Measurements from ENCODE around the gene CAPNS1. TPM values are rescaled to one million over a fixed set of nuclear protein-coding genes. Genes with fewer than 3 reads are reported as not detected.

Gene CAPNS1
- total and polyA plus RNA-seq, 9 of the 15 experiments (the other 6 are each of a cell fraction or from before 2014, with no cell fraction given): 77.9 to 576 (median 258) TPM

- Histone ChIP-seq H3K27me3 (ENCODE audit: control insufficient read depth in 2 of 2, insufficient read depth in 2 of 2, low read length in 2 of 2) (no peaks in the 10 kb centered on the region), H3K9me1 (ENCODE audit: control insufficient read depth, insufficient read depth, low read length) (no peaks in the 10 kb centered on the region), H3K9me3 (replicated peaks; ENCODE audit: control insufficient read depth, insufficient read depth, low read depth, low read length) (no peaks in the 10 kb centered on the region), H3K4me2 (ENCODE audit: insufficient read depth, low read length) (no peak overlapping the region), H3K4me3 (no peak overlapping the region), H3K9ac (ENCODE audit: insufficient read depth in 1 of 2, low read depth in 2 of 2, low read length in 2 of 2) (no peak overlapping the region), H3K36me3 (ENCODE audit: control insufficient read depth, insufficient read depth, low read length) (no peaks in the 10 kb centered on the region), H3K27ac (ENCODE audit: extremely low read depth, low read depth, low read length) (no peak overlapping the region), H2AFZ (ENCODE audit: low read depth, low read length) (no peak overlapping the region), H3K4me1 (replicated peaks in 1 of 2; ENCODE audit: control insufficient read depth in 2 of 2, insufficient read depth in 2 of 2, low read length in 2 of 2) (no peaks in the 10 kb centered on the region; a peak in 1 of 5 replicates), H4K20me1 (replicated peaks; ENCODE audit: control insufficient read depth, insufficient read depth, low read length) (no peaks in the 10 kb centered on the region), H3K79me2 (ENCODE audit: control insufficient read depth, insufficient read depth, low read length) (no peaks in the 10 kb centered on the region)
- CTCF ChIA-PET (ENCODE audit: low intra/inter-chr PET ratio): no interaction called here
- 59% methylated on average over 17 of the region's 17 CpGs for WGBS (ENCODE audit: insufficient coverage, low coverage, missing lambda C conversion rate)
- POLR2A ChIA-PET: interaction anchor here (0.6 to 0.7 kb wide), 2 partner anchors 9 to 13 kb away, joined by 3 to 4 read pairs; no protein-coding TSS in a partner anchor
- FAIRE-seq (no peak), DNase-seq (ENCODE audit: extremely low read depth in 1 of 4, low spot score in 3 of 4) (no peak), ATAC-seq (no peak)
- no TSS peak for BruUV-seq (replicated peaks)
- intact Hi-C loops (cut with micrococcal nuclease) (no loop called here), in situ Hi-C loops (cut with MboI) (no loop called here)
- no peak for TF ChIP-seq GTF2A2 (tag; IDR thresholded peaks at IDR 0.05)
- no peak for TF ChIP-seq CBFB (CRISPR knock-in tag; IDR thresholded peaks at IDR 0.05)
- TF ChIP-seq MYNN (IDR thresholded peaks at IDR 0.05): no peak
- no peak for TF ChIP-seq MYNN (CRISPR knock-in tag; IDR thresholded peaks at IDR 0.05)
- no peak for TF ChIP-seq DEAF1 (CRISPR knock-in tag; IDR thresholded peaks at IDR 0.05)
- TF ChIP-seq KDM2B (CRISPR knock-in tag; IDR thresholded peaks at IDR 0.05): no peak
- no peak for TF ChIP-seq EHMT2 (IDR thresholded peaks at IDR 0.05)
- TF ChIP-seq, protein P1, sequence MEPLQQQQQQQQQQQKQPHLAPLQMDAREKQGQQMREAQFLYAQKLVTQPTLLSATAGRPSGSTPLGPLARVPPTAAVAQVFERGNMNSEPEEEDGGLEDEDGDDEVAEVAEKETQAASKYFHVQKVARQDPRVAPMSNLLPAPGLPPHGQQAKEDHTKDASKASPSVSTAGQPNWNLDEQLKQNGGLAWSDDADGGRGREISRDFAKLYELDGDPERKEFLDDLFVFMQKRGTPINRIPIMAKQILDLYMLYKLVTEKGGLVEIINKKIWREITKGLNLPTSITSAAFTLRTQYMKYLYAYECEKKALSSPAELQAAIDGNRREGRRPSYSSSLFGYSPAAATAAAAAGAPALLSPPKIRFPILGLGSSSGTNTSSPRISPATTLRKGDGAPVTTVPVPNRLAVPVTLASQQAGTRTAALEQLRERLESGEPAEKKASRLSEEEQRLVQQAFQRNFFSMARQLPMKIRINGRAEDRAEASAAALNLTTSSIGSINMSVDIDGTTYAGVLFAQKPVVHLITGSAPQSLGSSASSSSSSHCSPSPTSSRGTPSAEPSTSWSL (CRISPR knock-in tag; IDR thresholded peaks at IDR 0.05; ENCODE audit: borderline replicate concordance): no peak
- TF ChIP-seq FOXJ2 (tag; IDR thresholded peaks at IDR 0.05): no peak
- TF ChIP-seq, protein P2, sequence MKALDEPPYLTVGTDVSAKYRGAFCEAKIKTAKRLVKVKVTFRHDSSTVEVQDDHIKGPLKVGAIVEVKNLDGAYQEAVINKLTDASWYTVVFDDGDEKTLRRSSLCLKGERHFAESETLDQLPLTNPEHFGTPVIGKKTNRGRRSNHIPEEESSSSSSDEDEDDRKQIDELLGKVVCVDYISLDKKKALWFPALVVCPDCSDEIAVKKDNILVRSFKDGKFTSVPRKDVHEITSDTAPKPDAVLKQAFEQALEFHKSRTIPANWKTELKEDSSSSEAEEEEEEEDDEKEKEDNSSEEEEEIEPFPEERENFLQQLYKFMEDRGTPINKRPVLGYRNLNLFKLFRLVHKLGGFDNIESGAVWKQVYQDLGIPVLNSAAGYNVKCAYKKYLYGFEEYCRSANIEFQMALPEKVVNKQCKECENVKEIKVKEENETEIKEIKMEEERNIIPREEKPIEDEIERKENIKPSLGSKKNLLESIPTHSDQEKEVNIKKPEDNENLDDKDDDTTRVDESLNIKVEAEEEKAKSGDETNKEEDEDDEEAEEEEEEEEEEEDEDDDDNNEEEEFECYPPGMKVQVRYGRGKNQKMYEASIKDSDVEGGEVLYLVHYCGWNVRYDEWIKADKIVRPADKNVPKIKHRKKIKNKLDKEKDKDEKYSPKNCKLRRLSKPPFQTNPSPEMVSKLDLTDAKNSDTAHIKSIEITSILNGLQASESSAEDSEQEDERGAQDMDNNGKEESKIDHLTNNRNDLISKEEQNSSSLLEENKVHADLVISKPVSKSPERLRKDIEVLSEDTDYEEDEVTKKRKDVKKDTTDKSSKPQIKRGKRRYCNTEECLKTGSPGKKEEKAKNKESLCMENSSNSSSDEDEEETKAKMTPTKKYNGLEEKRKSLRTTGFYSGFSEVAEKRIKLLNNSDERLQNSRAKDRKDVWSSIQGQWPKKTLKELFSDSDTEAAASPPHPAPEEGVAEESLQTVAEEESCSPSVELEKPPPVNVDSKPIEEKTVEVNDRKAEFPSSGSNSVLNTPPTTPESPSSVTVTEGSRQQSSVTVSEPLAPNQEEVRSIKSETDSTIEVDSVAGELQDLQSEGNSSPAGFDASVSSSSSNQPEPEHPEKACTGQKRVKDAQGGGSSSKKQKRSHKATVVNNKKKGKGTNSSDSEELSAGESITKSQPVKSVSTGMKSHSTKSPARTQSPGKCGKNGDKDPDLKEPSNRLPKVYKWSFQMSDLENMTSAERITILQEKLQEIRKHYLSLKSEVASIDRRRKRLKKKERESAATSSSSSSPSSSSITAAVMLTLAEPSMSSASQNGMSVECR (CRISPR knock-in tag; IDR thresholded peaks at IDR 0.05): no peak
- no peak for TF ChIP-seq ZFP1 (CRISPR knock-in tag; IDR thresholded peaks at IDR 0.05)
- TF ChIP-seq C11orf30 (IDR thresholded peaks at IDR 0.05; ENCODE audit: low read depth): no peak
- no peak for TF ChIP-seq ZNF133 (CRISPR knock-in tag; IDR thresholded peaks at IDR 0.05)
- no peak for TF ChIP-seq BDP1 (IDR thresholded peaks at IDR 0.05; ENCODE audit: insufficient read depth, insufficient read length)
- no peak for TF ChIP-seq ASH1L (IDR thresholded peaks at IDR 0.05; ENCODE audit: borderline replicate concordance, low read depth, partially characterized antibody)
- TF ChIP-seq ZNF121 (CRISPR knock-in tag; conservative IDR thresholded peaks at IDR 0.05): no peak
- no peak for TF ChIP-seq ZNF507 (tag; conservative IDR thresholded peaks at IDR 0.05)
Observed at GRCh38 chr19:36182612-36183244, 42.9 kb downstream of the CAPNS1 start.

Data from K562 (cell line).